WERI-Rb-1 (cell line): ENCODE data around the gene LCN6.

Experiments
- DNase-seq: peaks from one replicate; pipeline ENCODE4 v3.0.0-alpha.2; 2020
- H3K27ac ChIP-seq: fragments of 250-450 bp; sonication (Bioruptor Pico); 2 replicates; pipeline ENCODE4 v1.5.1; 2020; ENCODE audit warnings: mild to moderate bottlenecking, moderate library complexity
- H3K27me3 ChIP-seq: fragments of 250-450 bp; sonication (Bioruptor Pico); 2 replicates; pipeline ENCODE4 v1.5.1; 2021; ENCODE audit warnings: mild to moderate bottlenecking, low read depth, moderate library complexity; ENCODE audit not compliant: insufficient read depth, severe bottlenecking
- H3K36me3 ChIP-seq: fragments of 250-450 bp; sonication (Bioruptor Pico); 2 replicates; pipeline ENCODE4 v1.5.1; 2020; ENCODE audit warnings: mild to moderate bottlenecking, moderate library complexity
- H3K4me3 ChIP-seq: 2 replicates; pipeline ENCODE4 v1.5.1; 2011; ENCODE audit warnings: low read depth, mild to moderate bottlenecking, control low read depth, low read length
- H3K9me3 ChIP-seq: fragments of 250-450 bp; sonication (Bioruptor Pico); 2 replicates; pipeline ENCODE4 v1.5.1; 2021; ENCODE audit warnings: mild to moderate bottlenecking, moderate library complexity; ENCODE audit not compliant: severe bottlenecking
- CTCF ChIP-seq: IDR thresholded peaks from 2 replicates; pipeline ENCODE4 v1.5.1; 2011; ENCODE audit warnings: low read depth, mild to moderate bottlenecking, control low read depth, inconsistent platforms, low read length

Gene LCN6

GRCh38 chr9:136703276-136703860, 45.0 kb downstream of the LCN6 start:
- no peak for TF ChIP-seq CTCF
- H3K27me3 ChIP-seq: no peaks in the 10 kb centered on the region
- no peak overlapping the region for H3K4me3 ChIP-seq
- peak; percentile 49 for DNase-seq
- no peaks in the 10 kb centered on the region for H3K9me3 ChIP-seq
- H3K27ac ChIP-seq: peak overlapping the region; percentile 40
- no peaks in the 10 kb centered on the region for H3K36me3 ChIP-seq

- no peak overlapping the region for H3K27ac ChIP-seq
- no peaks in the 10 kb centered on the region for H3K9me3 ChIP-seq
- no peaks in the 10 kb centered on the region for H3K36me3 ChIP-seq
- TF ChIP-seq CTCF: no peak
- H3K27me3 ChIP-seq: no peaks in the 10 kb centered on the region
- H3K4me3 ChIP-seq: no peak overlapping the region
- no peak for DNase-seq
Observed at GRCh38 chr9:136701668-136702053, 46.7 kb downstream of the LCN6 start.

- H3K27ac ChIP-seq: no peak overlapping the region
- DNase-seq: no peak
- H3K36me3 ChIP-seq: no peaks in the 10 kb centered on the region
- H3K4me3 ChIP-seq: no peak overlapping the region
- no peaks in the 10 kb centered on the region for H3K9me3 ChIP-seq
- no peak for TF ChIP-seq CTCF
- H3K27me3 ChIP-seq: no peaks in the 10 kb centered on the region
Observed at GRCh38 chr9:136700959-136701667, 47.2 kb downstream of the LCN6 start.

GRCh38 chr9:136700304-136700703, 48.0 kb downstream of the LCN6 start:
- H3K36me3 ChIP-seq: no peaks in the 10 kb centered on the region
- DNase-seq: no peak
- no peak for TF ChIP-seq CTCF
- no peaks in the 10 kb centered on the region for H3K9me3 ChIP-seq
- no peak overlapping the region for H3K27ac ChIP-seq
- H3K27me3 ChIP-seq: no peaks in the 10 kb centered on the region
- no peak overlapping the region for H3K4me3 ChIP-seq

GRCh38 chr9:136698635-136699246, 49.6 kb downstream of the LCN6 start:
- H3K27me3 ChIP-seq: no peaks in the 10 kb centered on the region
- no peaks in the 10 kb centered on the region for H3K9me3 ChIP-seq
- no peaks in the 10 kb centered on the region for H3K36me3 ChIP-seq
- DNase-seq: no peak
- TF ChIP-seq CTCF: no peak
- H3K4me3 ChIP-seq: no peak overlapping the region
- H3K27ac ChIP-seq: no peak overlapping the region
